Psoas muscle (tissue), 8 donors: Measurements from ENCODE around the gene RFPL2. TPM values are rescaled to one million over a fixed set of nuclear protein-coding genes. Genes with fewer than 3 reads are reported as not detected.

Experiments used
- ATAC-seq, 4 donors: fragments of 200-7000 bp; cut with Tn5 transposase; one replicate each; pipeline ENCODE4 v1.9.1; 2020; ENCODE audit warnings: moderate library complexity in 3 of 4, mild to moderate bottlenecking in 2 of 4
- DNase-seq, 2 donors: peaks; one replicate each; pipeline ENCODE4 v3.0.0-alpha.2; 2020
- H3K27ac ChIP-seq: fragments of 200-600 bp; one replicate; pipeline ENCODE4 v1.8.0; 2022
- H3K27me3 ChIP-seq, 3 donors: fragments of 200-600 bp in 1 of 3; one replicate each; pipeline versions ENCODE4 v1.6.1 to v1.8.0; 2013 to 2022; ENCODE audit warnings: low read length in 2 of 3, mild to moderate bottlenecking in 2 of 3, moderate library complexity in 1 of 3; ENCODE audit not compliant: insufficient read depth in 3 of 3
- H3K36me3 ChIP-seq, 2 donors: fragments of 200-600 bp in 1 of 2; one replicate each; pipeline versions ENCODE4 v1.6.1 to v1.8.0; 2013 to 2022; ENCODE audit warnings: low read depth in 1 of 2, mild to moderate bottlenecking in 1 of 2, moderate library complexity in 1 of 2; ENCODE audit not compliant: insufficient read depth in 1 of 2
- H3K4me1 ChIP-seq: fragments of 200-600 bp; one replicate; pipeline ENCODE4 v1.8.0; 2022
- H3K4me3 ChIP-seq: fragments of 200-600 bp; one replicate; pipeline ENCODE4 v1.8.0; 2022; ENCODE audit warnings: mild to moderate bottlenecking
- H3K9me3 ChIP-seq: fragments of 200-600 bp; one replicate; pipeline ENCODE4 v1.8.0; 2022
- CTCF ChIP-seq: fragments of 200-600 bp; IDR thresholded peaks from one replicate; pipeline ENCODE4 v1.8.0; 2022; ENCODE audit warnings: antibody characterized with exemption
- WGBS, 3 donors: extraction: QIAGEN DNeasy Blood & Tissue Kit; methylation state at CpG; one replicate each; pipeline versions ENCODE4 v1.1.6 to v1.1.7; 2013; 5-methylcytosine and 5-hydroxymethylcytosine counted together
- intact Hi-C, 2 donors: fragments of 100-400 bp; cut with DNase I; formaldehyde crosslinking; loops; one replicate each; pipeline versions ENCODE4 v1.11.0 to v1.14.2; 2022
- polyA plus RNA-seq, 3 donors: library from polyadenylated mRNA; stranded (reverse); fragments of 200-250 nt; gene quantifications; one replicate each; pipeline ENCODE4 v1.2.3, GENCODE V29; 2013
- total RNA-seq, 4 donors: library from RNA; stranded (reverse); fragmentation: NEBNext Ultra II Directional in 2 of 4; extraction: Animal tissue kit (Norgen Biotek cat#: 25700) in 2 of 4; gene quantifications; one replicate each; pipeline versions ENCODE4 v1.2.1 to v1.2.4, GENCODE V29; 2021 to 2023
- donor health status: healthy with polysubstance abuse.
- donor health status: DM: no; HTN: no; CAD: no; lungs with moderate emphysema.
- donor health status: Bipolar disorder and iron deficiency.
- donor health status: healthy.
- donor health status: DM: yes; HTN: yes; CAD: no.
- donor health status: DM: no; HTN: no; CAD: no.
- donor health status: DM: no; HTN: no; CAD: no.
- donor health status: DM: yes; HTN: yes; CAD: no.

Gene RFPL2
- total and polyA plus RNA-seq, 7 donors: not detected

GRCh38 chr22:32219026-32219425 is 14.2 kb upstream of the RFPL2 start:
- Histone ChIP-seq H3K9me3 (no peaks in the 10 kb centered on the region), H3K27ac (no peak overlapping the region), H3K4me1 (no peaks in the 10 kb centered on the region), H3K36me3 (no peaks in the 10 kb centered on the region), H3K27me3 (peaks cover 0 to 19% (median 3%) of the 10 kb centered on the region in 3 donors), H3K4me3 (no peak overlapping the region)
- no peak for ATAC-seq
- 91 to 95% (median 92%) methylated on average over 3 of the region's 3 CpGs for WGBS, 3 donors
- intact Hi-C loops: no loop called here
- no peak for TF ChIP-seq CTCF
- DNase-seq: no peak

- TF ChIP-seq CTCF: no peak
Observed at GRCh38 chr22:32218470-32218869, 13.6 kb upstream of the RFPL2 start.

GRCh38 chr22:32217465-32217864 is 12.6 kb upstream of the RFPL2 start:
- no peak for TF ChIP-seq CTCF
- ATAC-seq (no peak), DNase-seq (no peak)
- intact Hi-C loops: no loop called here
- Histone ChIP-seq H3K36me3 (no peaks in the 10 kb centered on the region), H3K27me3 (peaks cover 0 to 19% (median 3%) of the 10 kb centered on the region in 3 donors), H3K4me1 (no peaks in the 10 kb centered on the region), H3K27ac (no peak overlapping the region), H3K4me3 (no peak overlapping the region), H3K9me3 (no peaks in the 10 kb centered on the region)
- 87 to 94% (median 87%) methylated on average over 2 of the region's 2 CpGs for WGBS, 3 donors

More at GRCh38 chr22:32218470-32218869, 13.6 kb upstream of the RFPL2 start:
- no peak overlapping the region for H3K27ac ChIP-seq
- H3K27me3 ChIP-seq: peaks cover 0 to 19% (median 3%) of the 10 kb centered on the region in 3 donors
- ATAC-seq (no peak), DNase-seq (no peak)
- 83 to 86% (median 85%) methylated on average over 6 of the region's 6 CpGs for WGBS, 3 donors
- no peaks in the 10 kb centered on the region for H3K36me3 ChIP-seq
- no peaks in the 10 kb centered on the region for H3K4me1 ChIP-seq
- H3K4me3 ChIP-seq: no peak overlapping the region
- no peaks in the 10 kb centered on the region for H3K9me3 ChIP-seq
- intact Hi-C loops: no loop called here

GRCh38 chr22:32216911-32217310 is 12.0 kb upstream of the RFPL2 start:
- Histone ChIP-seq H3K9me3 (no peaks in the 10 kb centered on the region), H3K4me3 (no peak overlapping the region), H3K27ac (no peak overlapping the region), H3K27me3 (peaks cover 0 to 19% (median 3%) of the 10 kb centered on the region in 3 donors), H3K4me1 (no peaks in the 10 kb centered on the region), H3K36me3 (no peaks in the 10 kb centered on the region)
- intact Hi-C loops: no loop called here
- WGBS, 3 donors: 73 to 81% (median 76%) methylated on average over 10 of the region's 10 CpGs
- no peak for TF ChIP-seq CTCF
- ATAC-seq (no peak), DNase-seq (no peak)

GRCh38 chr22:32211011-32211410 is 6.1 kb upstream of the RFPL2 start:
- Histone ChIP-seq H3K4me1 (no peaks in the 10 kb centered on the region), H3K36me3 (no peaks in the 10 kb centered on the region), H3K27ac (no peak overlapping the region), H3K9me3 (no peaks in the 10 kb centered on the region), H3K4me3 (no peak overlapping the region), H3K27me3 (peaks cover 0 to 5% (median 0%) of the 10 kb centered on the region in 3 donors)
- ATAC-seq (no peak), DNase-seq (no peak)
- WGBS, 3 donors: 62 to 75% (median 73%) methylated on average over 7 of the region's 7 CpGs
- TF ChIP-seq CTCF: no peak
- intact Hi-C loops: no loop called here
